Type B pancreatic cell (in vitro differentiated cells): ENCODE data around the gene TUG1. TPM values are rescaled to one million over a fixed set of nuclear protein-coding genes. Genes with fewer than 3 reads are reported as not detected.

ENCODE experiments used
- DNase-seq: peaks from one replicate; pipeline ENCODE4 v3.0.0; 2021; ENCODE audit warnings: mixed read lengths; ENCODE audit not compliant: unreplicated experiment; ENCODE audit errors: extremely low spot score
- H3K27ac Mint-ChIP-seq: 2 replicates; pipeline ENCODE4 v1.8.0; 2021; ENCODE audit warnings: mild to moderate bottlenecking, mixed read lengths
- H3K27me3 Mint-ChIP-seq: 2 replicates; pipeline ENCODE4 v1.8.0; 2021; ENCODE audit warnings: mixed read lengths
- H3K36me3 Mint-ChIP-seq: 2 replicates; pipeline ENCODE4 v1.8.0; 2021; ENCODE audit warnings: mixed read lengths
- H3K4me1 Mint-ChIP-seq: one replicate; pipeline ENCODE4 v1.8.0; 2021; ENCODE audit warnings: mixed read lengths; ENCODE audit not compliant: unreplicated experiment
- H3K4me3 Mint-ChIP-seq: 2 replicates; pipeline ENCODE4 v1.8.0; 2021; ENCODE audit warnings: mild to moderate bottlenecking, mixed read lengths
- H3K9me3 Mint-ChIP-seq: 2 replicates; pipeline ENCODE4 v1.8.0; 2021; ENCODE audit warnings: mixed read lengths
- total RNA-seq: library from RNA; stranded (reverse); gene quantifications from 2 replicates; pipeline ENCODE4 v1.2.1, GENCODE V29; 2021; ENCODE audit warnings: low replicate concordance
- TF ChIP-seq, protein P1 (sequence below): fragments of 200-600 bp; sonication (generic); conservative IDR thresholded peaks from 2 replicates; pipeline ENCODE4 v1.5.0; 2021; ENCODE audit warnings: antibody characterized with exemption, mild to moderate bottlenecking

TUG1 gene
- total RNA-seq, 1 donor from 2014 or later: 130 TPM

DNA sequence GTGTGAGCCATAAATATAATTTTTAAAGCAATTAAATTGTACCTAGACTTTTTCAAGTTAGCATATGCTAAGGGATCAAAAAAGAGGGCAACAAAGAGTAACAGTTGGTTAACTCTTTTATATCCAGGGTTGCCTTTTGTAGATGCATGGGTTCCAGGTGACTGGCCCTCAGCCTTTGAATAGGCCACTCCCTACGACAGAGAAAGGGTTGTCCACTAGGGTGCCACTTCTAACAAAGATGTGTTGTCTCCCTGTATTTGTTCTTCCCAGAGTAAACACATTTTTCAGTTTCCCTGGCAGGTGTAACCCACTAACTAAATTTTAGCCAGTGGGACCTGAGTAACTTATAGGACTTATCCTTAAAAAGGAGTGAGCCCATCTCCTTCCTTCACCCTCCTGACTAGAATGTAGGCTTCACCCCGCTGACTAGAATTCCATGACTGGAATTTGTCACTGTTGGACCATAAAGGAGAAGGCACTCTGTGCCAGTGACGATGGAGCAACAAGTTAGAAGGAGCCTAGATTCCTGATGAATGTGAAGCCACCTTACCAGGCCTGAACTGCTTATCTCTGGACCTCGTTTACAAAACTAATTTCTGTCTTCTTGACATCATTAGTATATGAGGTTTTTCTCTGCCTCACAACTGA lies 16.6 kb downstream of the TUG1 start:
- no peak for DNase-seq
- H3K36me3 Mint-ChIP-seq: no peaks in the 10 kb centered on the region
- peaks cover 9% of the 10 kb centered on the region for H3K9me3 Mint-ChIP-seq
- H3K27ac Mint-ChIP-seq: no peak overlapping the region
- H3K27me3 Mint-ChIP-seq: no peaks in the 10 kb centered on the region
- no peaks in the 10 kb centered on the region for H3K4me1 Mint-ChIP-seq
- TF ChIP-seq, protein P1, sequence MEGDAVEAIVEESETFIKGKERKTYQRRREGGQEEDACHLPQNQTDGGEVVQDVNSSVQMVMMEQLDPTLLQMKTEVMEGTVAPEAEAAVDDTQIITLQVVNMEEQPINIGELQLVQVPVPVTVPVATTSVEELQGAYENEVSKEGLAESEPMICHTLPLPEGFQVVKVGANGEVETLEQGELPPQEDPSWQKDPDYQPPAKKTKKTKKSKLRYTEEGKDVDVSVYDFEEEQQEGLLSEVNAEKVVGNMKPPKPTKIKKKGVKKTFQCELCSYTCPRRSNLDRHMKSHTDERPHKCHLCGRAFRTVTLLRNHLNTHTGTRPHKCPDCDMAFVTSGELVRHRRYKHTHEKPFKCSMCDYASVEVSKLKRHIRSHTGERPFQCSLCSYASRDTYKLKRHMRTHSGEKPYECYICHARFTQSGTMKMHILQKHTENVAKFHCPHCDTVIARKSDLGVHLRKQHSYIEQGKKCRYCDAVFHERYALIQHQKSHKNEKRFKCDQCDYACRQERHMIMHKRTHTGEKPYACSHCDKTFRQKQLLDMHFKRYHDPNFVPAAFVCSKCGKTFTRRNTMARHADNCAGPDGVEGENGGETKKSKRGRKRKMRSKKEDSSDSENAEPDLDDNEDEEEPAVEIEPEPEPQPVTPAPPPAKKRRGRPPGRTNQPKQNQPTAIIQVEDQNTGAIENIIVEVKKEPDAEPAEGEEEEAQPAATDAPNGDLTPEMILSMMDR: no peak
- H3K4me3 Mint-ChIP-seq: no peak overlapping the region

DNA sequence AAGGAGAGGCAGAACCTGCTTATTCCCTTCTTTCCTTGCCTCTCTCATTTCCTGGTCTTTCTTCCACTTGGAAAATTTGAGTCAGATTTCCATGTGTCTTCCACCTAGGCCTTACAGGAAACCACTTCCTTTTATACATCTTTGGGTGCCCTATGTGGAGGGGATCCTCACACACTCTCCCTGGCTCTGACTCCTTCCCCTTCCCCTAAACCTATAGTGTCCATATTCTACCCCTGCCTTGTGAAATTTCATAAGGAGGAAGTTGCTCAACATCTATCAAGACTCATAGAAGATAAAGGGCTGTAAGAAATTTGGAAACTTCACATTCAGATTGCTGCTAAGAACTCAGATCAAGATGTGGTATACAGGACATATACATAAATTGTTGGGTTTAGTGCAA lies 20.4 kb downstream of the TUG1 start:
- Mint-ChIP-seq H3K36me3 (no peaks in the 10 kb centered on the region), H3K27ac (no peak overlapping the region), H3K4me1 (no peaks in the 10 kb centered on the region), H3K9me3 (peaks cover 5% of the 10 kb centered on the region), H3K4me3 (no peak overlapping the region), H3K27me3 (no peaks in the 10 kb centered on the region)
- TF ChIP-seq, protein P1: no peak
- no peak for DNase-seq

DNA sequence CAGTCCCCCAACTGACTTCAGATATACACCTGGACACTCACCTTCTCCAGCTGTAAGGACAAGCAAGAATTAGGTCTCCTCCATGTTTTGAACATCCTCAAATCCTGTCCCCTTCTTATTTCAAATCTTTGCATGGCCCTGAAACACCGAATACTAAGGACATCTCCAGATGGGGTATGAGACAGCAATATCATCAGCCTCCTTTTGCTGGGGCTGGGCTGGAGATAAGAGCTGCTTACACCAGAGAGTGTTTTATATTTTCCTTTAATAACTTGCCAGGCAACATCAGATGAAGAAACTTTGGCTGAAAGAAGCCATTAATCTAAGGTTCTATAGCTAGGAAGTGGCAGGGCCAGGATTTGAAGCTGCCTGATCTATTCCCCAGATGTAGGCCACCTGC lies 21.6 kb downstream of the TUG1 start:
- Mint-ChIP-seq H3K27ac (no peak overlapping the region), H3K27me3 (no peaks in the 10 kb centered on the region), H3K9me3 (no peaks in the 10 kb centered on the region), H3K36me3 (no peaks in the 10 kb centered on the region), H3K4me3 (no peak overlapping the region), H3K4me1 (no peaks in the 10 kb centered on the region)
- TF ChIP-seq, protein P1: no peak
- no peak for DNase-seq

DNA sequence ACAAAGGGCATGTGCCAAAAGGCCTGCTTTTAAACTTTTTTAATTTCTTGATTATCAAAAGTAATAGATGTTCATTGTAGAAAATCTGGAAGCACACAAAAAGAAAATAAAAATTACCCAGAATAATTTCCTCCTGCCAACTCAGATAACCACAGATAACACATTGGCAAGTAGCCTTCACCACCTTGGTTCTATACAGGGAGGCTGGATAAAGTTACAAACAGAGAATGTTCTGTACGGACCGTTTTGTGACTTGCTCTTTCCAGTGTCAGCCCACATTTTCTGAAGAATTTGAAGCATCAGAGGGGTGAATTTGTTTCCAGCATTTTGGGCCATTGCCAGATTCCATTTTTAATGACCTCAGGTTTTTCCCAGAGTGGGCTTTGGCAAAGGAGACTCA lies 23.5 kb downstream of the TUG1 start:
- TF ChIP-seq, protein P1: no peak
- no peak overlapping the region for H3K4me3 Mint-ChIP-seq
- DNase-seq: no peak
- no peaks in the 10 kb centered on the region for H3K36me3 Mint-ChIP-seq
- H3K27me3 Mint-ChIP-seq: no peaks in the 10 kb centered on the region
- H3K4me1 Mint-ChIP-seq: no peaks in the 10 kb centered on the region
- no peaks in the 10 kb centered on the region for H3K9me3 Mint-ChIP-seq
- H3K27ac Mint-ChIP-seq: no peak overlapping the region

DNA sequence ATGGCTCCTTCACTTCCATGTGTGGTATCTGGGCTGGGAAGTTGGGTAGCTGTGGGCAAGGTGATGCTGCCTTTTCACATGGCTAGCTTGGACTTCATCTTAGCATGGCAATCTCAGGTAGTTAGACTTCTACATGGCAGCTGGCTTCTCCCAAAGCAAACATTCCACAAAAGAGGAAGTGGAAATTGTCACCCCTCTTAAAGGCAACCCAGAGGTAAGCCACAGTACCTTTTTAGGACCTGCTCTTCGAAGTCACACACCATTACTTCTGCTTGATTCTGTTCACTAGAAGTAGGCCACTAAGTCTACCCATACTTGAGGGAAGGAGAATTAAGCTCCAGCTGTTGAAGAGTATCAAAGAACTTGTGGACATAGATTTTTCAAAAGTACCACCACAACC lies 25.9 kb downstream of the TUG1 start:
- H3K4me3 Mint-ChIP-seq: no peak overlapping the region
- no peaks in the 10 kb centered on the region for H3K4me1 Mint-ChIP-seq
- no peaks in the 10 kb centered on the region for H3K36me3 Mint-ChIP-seq
- no peak overlapping the region for H3K27ac Mint-ChIP-seq
- no peaks in the 10 kb centered on the region for H3K27me3 Mint-ChIP-seq
- H3K9me3 Mint-ChIP-seq: no peaks in the 10 kb centered on the region
- TF ChIP-seq, protein P1: no peak
- no peak for DNase-seq

DNA sequence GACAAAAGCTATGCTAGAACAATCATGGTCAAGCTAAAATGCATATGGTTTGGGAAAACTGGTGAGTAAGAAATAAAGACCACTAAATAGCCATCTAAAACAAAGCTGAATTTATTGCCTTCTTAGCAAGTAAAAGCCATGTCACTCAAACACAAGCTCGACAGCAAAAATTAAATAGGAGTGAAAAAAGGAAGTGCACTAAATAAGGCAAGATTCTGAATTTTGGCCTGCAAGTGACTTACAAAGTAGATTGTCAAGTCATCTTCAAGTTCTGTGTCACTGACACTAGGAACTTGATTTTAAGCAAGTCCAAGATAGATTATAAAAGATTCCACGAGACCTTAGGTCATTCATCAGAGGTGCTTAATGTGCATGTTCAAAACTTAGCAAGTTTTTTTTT lies 27.4 kb downstream of the TUG1 start:
- Mint-ChIP-seq H3K9me3 (no peaks in the 10 kb centered on the region), H3K36me3 (no peaks in the 10 kb centered on the region), H3K27ac (no peak overlapping the region), H3K4me1 (no peaks in the 10 kb centered on the region), H3K27me3 (no peaks in the 10 kb centered on the region), H3K4me3 (no peak overlapping the region)
- TF ChIP-seq, protein P1: no peak
- no peak for DNase-seq
